Activated CD8-positive, alpha-beta memory T cell treated with anti-CD3 and anti-CD28 coated beads for 1 hour (primary cell): Measurements from ENCODE around the gene GDF7.

Experiments used
- DNase-seq, 2 donors: peaks; one replicate each; pipeline ENCODE4 v3.0.0-alpha.2; 2020; ENCODE audit warnings: low read depth in 1 of 2; ENCODE audit errors: extremely low read depth in 1 of 2

The GDF7 gene

DNA sequence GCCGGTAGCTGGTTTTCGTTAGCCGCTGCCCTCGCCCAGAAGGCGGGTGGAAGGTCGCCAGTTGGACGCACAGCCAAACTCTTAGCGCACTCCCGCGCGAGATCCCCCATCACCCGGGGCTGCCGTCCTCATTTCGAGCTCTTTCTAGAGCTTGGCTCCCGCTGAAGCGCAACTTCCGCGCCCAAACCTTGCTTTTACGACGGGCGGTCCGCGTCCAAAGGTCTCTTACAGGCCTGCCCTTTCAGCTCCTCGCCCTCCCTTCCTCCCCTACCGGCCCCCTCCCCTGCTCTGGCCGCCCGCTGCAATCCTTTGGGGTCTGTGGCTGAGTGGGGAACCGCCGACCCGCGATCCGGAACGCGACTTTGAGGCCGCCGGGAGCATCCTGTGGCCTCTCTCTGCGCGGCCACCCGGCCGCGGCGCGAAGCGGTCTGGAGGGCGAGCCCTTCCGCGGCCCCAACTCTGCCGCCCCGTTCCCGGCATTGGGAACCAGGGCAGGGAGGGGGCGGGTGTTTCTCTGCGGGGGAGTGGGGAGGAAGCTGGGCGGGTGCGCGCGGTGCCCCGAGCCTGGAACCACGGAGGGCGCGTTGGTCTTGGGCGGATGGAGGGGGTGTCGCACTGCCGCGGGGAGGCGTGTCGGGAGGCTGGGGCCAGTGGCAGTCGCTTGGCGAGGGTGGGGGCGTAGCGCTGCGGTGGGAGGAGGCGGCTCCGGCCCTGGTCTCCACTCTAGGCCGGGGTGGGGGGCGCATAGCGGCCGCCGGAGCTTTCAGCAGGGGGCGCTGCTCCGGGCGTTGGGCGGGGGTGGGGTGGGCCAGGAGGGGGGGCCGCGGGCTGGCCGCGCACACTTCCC is at the start of gene GDF7:
Gene GDF7 (plus strand): TSS at position 841 of the 847 bp plus-strand sequence. CDS start 96 bp downstream, outside the sequence.
- DNase-seq, result no peak

DNA sequence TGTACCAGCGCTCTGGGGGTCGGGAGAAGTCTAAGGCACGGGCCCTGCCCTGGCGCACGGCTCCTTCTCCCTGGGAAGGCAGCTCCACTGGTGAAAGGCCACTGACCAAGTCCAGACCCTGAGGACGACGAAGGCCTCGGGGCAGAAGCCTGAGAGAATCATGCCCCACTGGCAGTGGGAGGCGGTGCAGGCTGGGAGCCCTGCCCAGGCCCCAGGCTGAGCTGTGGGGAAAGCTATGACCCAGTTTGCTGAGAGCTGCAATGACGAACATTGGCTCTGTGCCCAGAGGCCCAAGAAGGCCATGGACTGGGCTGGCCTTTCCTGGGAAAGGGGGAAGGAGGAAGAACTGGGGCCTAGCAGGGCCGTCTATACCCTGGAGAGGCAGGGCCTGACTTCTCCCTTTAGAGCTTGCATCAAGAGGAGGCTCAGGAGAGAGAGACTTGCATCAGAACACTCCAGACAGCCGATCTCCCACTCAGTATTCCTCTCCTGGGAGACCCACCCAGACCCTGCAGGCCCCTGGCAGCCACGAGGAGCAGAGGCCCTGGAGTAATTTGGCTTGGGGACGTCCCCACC is 49.0 kb upstream of the GDF7 start:
- DNase-seq, result no peak

DNA sequence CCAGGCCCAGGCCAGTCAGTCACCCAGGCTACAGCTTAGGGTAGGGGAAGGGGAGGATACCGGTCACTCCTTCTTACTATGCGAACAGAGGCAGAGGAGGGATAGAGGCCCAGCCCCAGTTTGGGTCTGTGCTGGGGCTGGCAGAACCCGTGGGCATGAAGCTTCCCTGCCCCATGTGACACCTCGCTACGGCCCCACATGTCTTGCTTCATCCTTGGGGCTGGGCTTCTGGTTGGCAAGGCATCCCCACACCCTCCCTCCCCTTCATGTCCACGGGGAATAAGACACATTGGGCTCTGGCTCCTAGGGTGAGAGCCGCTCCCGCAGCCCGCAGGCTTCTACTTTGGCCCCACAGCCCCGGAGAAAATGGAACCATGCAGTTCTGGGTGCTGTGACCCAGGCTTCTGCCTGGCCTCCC is 48.5 kb upstream of the GDF7 start:
- DNase-seq, result no peak

DNA sequence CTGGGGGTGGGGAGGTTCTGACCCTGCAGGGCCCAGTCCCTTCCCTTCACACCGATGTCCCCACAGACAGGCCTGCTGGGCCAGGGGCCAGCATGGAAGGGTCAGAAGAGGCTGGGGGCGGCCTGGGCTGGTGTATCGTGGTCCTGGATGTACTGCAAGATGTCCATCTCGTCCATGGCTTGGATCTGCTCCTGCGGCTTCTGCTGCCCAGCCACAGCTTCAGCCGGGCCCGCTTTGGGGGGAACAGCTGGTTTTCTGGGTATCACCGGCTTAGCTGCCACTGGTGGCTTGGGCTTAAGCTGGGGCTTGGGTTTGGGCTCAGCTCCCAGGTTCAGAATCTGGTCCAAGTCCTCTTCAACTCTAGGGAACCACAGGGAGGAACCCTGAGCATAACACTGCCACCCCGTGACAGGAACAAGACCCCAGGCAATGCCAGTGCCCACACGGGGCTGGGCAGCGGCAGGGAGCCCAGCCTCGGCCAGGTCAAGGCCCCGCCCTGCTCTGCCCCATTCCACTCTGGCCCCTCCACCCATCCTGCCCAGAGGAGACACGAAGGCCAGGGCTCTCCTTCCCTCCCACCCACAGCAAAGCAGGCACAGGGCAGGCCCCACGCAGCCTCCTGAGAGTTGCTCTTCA is 47.9 kb upstream of the GDF7 start:
- no peak for DNase-seq

DNA sequence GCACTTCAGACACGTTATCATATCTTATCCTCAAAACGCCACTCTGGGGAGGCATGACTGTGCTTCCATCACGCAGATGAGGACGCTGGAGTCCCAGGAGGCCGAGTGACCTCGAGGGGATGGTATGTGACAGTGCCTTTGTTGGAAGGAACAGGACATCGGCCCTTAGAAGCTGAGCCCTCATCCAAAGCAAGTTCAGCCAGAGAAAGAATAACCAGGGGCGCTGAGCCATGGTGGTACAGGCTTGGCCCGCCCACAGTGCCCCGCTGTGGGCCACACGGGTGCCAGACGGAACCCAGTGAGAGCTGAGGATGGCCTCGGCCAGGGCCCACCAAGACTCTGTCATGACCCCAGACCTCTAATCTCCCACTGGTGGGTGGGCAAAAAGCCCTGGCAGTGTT is 47.3 kb upstream of the GDF7 start:
- DNase-seq, result no peak

DNA sequence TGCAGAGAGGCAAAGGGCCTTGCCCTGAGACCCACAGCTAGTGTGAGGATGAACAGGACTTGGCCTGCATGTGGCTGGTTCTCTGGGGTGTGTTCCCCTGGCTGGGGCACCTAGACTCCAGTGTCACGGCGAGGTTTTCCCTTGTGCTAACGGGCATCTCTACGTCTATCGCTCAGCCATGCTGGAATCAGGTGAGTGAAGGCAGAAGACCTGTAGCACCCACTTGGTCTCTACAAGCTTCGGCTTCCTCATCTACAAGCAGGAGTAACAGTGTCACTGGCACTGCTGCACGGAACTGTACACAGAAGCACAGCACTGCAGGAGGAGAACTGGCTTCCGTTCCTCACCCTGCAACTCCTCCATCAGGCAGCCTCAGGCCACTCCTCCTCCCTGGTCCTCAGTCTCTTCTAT is 46.7 kb upstream of the GDF7 start:
- DNase-seq, result no peak

DNA sequence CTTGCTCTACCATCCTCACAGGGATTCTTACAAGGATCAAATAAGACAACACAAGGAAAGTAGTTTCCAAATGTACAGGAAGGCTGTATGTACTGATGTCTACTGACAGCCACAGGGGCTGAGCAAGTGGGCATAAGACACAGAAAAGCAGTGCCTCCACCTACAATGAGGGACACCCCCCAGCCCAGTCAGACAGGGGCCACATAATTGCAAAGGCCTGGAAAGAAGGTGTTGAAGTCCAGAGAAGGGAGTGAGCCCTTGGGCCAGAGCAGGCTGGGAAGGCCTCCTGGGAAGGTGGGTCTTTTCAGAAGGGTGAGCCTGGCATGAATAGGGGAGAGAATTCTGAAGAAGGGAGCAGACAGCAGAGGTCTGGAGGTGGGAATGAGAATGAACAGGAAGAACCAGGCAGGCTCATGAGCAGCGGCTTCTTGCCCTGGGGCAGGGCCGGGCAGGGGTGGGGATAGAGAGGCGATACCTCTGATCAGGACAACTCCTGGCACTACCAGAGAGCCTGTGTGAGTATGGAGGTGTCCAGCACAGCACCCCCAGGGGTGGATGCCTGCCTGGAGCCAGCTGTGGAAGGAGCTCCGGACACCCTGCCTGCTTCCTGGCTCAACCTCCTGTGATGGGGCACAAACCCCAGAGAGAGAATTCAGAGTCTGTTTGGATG is 46.1 kb upstream of the GDF7 start:
- DNase-seq, result no peak

DNA sequence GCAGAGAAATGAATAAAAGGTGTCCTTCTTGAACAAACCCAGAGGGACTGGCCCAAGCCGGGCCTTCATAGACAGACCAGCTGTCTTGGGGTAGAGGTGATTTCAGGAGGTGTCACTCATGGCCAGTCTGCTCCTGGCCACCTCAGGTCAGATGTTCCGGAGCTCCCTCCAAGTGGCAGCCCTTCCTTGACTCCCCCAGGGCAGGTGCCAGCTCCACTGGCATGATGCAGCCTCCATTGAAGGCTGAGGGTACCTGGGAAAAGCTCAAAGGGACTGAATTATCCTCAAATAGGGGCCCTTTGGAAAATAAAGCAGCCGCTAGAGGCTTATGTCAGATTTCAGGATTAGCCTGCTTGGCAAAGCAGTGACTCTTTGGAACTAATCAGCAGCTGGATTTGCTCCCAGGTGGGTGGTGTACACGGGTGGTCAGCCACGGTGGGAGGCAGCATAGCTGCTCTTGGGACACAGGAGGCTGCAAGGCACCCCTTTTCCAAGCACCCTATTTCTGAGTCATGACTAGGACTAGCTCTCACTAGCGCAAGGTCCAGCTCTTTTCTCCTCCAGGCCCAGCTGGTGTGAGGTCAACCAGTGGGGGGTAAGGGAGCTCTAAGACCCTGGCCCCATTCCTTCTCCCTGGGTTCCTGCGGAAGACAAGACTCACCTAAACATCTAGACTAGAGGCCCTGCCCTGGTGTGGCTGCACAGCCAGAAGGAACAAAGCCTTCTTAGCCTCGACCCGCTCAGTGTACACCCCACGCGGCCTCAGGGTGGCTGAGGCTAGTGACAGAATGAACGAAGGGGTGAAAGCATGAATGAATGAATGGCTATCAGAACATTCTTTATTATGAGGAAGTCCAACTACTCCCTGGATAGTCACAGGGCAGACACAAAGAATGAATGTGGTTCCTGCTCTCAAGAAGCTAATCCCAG is 45.3 kb upstream of the GDF7 start:
- DNase-seq, result no peak

DNA sequence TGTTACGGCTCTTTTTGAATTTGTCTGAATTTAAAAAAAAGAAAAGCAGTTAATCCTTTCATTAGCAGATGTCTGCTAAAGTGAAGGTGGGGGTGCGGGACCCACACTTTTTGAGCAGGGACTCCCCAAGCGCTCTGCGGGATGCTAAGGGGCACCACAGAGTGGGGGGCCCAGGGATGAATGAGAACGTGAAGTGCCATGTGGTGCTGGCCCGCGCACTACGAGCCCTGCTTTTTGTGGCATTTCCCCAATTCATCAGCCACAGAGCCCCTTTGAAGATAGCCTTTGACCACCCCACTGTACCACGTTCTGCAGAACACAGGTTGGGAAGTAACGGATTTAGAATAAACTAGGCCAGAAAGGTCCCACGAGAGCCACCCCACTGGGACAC is 44.7 kb upstream of the GDF7 start:
- no peak for DNase-seq

DNA sequence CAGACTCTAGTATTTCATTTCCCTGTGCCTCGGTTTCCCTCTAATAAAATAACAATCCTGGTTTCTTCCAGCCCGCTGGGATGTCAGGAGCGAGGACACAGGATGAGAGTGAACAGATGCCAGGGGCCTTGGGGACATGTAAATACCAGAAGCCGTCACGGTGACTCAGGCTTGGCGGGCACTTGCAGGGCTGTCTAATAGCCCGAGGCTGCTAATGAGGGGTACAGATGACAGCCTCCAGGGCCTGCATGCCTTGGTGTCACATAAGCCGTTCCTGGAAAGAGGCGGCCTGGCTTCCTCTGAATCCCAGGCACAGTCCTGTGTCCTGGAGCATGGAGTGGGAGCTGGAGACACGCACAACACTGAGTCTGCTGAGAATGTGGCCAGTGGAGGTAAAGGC is 44.2 kb upstream of the GDF7 start:
- DNase-seq, result no peak

DNA sequence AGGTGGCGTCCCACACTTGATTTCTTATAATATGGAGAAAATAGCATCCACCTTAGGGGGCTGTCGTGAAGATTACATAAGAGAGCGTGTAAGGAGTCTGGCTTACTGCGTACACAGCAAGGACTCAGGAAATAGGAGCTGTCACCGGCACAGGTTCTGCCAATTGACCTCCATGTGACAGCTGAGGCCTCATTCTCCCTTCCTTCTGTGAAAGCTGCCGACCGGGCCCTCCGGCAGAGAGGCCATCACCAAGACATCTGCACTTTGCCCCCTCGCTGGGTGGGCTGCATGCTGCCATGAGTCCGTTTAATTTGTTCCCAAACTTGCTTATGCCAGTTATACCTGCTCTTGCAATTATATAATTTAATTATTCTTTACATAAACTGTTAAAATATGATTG is 43.7 kb upstream of the GDF7 start:
- DNase-seq, result no peak

DNA sequence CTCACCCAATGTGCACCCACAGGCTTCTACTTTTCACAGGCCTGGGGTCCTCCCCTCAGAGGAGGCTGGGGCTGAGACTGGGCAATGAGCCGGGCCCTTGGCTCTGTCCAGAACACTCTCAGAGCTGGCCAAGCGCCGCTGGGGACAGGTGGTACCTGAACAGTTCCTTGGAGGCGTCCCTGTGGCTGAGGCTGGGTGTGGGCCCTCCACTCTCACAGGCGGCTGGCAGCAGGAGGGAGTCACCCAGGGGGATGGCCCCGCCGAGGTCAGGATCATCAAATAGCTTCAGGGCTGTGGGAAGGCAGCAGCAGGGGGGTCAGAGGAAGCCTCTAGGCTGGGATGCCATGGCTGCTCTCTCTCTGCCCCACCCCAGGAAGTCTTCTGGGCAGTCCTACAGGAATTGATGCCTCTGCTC is 43.2 kb upstream of the GDF7 start:
- DNase-seq, result no peak

DNA sequence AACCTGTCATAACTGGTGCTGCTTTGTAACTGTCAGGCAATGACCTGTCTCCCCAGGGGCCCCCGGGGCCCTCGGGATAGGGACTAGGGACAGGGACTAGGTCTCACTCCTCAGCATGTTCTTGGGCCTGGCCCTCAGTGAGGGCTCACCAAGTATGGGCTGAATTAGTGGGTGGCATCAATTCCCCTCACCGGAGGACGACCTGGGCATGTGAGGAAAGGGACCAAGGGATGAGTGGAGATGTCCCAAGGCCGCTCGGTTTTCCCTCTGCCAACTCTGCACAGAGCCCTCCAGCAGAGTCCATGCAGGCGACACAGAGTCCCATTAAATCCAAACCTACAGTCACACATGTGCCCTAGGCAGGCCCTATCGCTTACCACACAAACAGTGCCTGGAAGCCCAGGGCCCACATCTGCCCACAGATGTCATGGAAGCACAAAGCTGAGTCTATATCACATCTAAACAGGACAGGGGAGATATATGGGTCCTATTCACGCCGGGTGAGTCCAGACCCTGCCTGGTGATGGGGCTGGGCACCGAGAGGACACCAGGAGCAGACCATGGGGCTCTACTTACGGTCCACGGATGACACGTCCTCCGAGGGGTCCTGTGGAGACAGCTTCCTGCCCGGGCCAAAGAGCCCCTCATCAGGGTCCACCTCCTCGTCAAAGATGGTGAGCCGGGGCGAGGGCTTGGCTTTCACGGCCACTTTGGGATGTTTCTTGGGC is 42.6 kb upstream of the GDF7 start:
- no peak for DNase-seq

DNA sequence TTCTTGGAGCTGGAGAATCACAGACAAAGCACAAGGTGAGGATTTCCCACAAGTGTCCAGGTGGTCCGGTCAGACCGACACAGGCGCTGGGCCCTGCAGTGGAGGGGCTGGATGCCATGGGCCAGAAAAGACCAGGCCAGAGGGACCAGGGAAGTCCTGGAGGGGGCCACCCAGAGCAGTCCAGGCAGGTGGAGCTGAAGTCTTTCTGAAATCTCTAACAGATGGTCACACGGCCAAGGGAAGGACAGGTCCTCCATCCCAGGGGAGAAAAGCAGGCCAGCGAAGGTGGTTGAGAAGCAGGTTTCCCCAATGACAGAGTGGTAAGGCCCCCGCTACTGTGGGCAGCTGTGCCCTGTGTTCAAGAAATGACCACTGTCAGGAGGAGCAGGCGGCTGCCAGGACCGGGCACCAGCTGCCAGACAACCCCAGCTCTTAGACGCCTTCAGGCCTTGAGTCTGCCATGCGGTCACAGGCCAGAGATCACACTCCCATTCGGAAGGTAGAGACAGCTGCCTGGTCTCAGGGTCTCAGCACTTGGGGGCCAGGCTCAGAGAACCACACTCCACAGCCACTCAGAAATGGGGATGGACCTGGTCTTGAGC is 42.0 kb upstream of the GDF7 start:
- DNase-seq, result no peak

DNA sequence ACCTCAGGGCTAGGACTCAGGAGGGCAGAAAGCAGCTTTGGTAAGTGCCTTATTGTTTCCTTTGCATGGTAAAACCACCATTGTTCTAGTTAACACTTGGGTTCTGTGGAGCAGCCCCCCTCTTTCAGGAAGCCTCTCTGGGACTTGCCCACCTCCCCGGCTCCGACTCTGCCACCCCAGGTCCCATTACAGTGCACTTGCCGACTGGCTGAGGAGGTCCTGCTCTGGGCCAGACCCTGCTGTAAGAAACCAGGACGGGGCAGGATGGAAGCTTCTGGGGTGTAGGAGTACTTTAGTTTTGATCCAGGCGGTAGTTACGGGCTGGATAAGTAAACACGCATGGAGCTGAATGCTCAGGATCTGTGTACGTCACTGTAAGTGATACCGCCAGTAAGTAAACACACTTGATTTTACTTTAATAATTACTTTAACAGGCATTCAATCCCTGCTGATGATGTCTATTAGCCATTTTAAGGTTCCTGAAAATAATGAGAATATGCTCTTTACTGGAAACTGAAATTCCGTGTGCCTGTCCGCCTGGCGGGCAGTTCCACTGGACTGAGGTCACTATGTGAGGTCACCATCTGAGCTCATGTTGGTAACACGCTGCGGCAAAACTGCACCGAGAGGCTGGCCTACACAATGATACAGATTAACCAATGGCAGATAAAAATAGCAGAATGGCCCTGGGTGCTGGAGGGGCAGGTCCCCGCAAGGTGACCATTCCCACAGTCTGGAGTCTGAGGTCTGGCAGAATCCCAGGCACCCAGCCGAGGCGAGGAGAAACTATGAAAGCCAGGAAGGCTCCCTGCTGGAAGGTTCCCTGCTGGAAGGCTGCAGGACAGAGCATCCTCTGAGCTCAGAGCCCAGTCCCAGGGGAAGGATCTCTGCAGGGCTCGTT is 41.2 kb upstream of the GDF7 start:
- DNase-seq, result no peak

DNA sequence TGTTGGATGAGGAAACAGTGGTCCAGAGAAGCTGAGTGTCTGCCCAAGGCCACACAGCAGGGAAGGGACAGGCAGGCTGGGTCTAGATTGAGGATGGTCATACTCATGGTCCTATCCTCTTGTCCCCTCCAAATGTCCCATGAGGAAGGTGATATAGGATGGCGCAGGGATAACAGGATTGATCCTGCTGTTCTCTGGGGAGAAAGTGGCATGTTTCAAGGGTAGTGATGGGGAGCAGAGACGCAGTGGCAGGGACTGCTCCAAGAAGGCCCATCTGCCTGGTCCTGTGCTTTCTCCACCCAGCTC is 40.6 kb upstream of the GDF7 start:
- no peak for DNase-seq

DNA sequence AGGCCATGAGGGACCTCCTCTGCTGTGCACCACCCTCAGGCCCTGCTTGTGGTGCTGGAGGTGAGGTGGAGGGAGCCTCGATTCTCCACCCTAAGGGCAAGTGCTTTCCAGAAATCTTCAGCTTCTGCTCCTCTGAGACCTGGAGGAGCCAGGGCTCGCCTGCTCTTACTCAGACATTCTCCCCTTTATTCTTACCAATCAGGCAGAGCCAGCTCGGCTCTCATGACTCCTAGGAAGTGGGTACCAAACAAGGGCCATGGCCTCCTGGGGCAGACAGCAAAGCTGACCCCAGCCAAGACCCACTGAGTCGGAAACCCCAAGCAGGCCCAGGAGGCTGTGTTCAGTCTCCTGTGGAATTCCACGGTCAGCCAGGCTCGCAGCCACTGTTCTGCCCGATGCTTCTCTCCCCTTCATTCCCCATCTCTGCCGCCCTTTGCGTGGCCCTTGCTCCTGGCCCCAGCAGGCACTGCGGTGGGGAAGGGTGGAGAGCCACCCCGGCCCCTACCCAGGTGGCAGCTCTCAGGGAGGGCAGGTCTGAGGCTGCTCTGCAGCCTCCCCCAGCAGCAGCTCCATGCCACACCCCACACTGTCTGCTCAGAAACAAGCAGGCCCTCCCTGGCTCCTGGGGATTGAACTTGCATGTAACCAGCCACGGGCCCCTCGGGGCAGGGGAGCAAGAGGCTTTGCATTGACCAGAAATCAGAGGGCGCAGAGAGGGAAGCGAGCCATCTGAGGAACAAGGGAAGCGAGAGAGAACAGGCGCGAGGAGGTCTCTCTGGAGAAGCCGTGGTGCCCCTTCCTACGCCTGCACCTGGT is 40.0 kb upstream of the GDF7 start:
- no peak for DNase-seq
